Smooth muscle cell (in vitro differentiated cells): ENCODE results near the gene GADL1. TPM values are rescaled to one million over a fixed set of nuclear protein-coding genes. Genes with fewer than 3 reads are reported as not detected.

Experiments used
- DNase-seq: peaks from one replicate; lab custom pipeline; 2025; ENCODE audit not compliant: unreplicated experiment; lab: John Stamatoyannopoulos, UW
- H2AFZ ChIP-seq: fragments of 200-600 bp; sonication (generic); 2 replicates; pipeline ENCODE4 v1.6.0; 2016; ENCODE audit warnings: antibody characterized with exemption, low read depth, mild to moderate bottlenecking
- H3F3A ChIP-seq: fragments of 200-600 bp; sonication (generic); 2 replicates; pipeline ENCODE4 v1.6.0; 2017; ENCODE audit warnings: antibody characterized with exemption, low read depth
- H3K27ac ChIP-seq: fragments of 200-600 bp; sonication (generic); 2 replicates; pipeline ENCODE4 v1.5.1; 2016; ENCODE audit warnings: low read depth, mild to moderate bottlenecking
- H3K27me3 ChIP-seq: fragments of 200-600 bp; sonication (generic); 2 replicates; pipeline ENCODE4 v1.6.1; 2016; ENCODE audit warnings: low read depth, mild to moderate bottlenecking
- H3K36me3 ChIP-seq: fragments of 200-600 bp; sonication (generic); 2 replicates; pipeline ENCODE4 v1.5.1; 2016; ENCODE audit warnings: low read depth
- H3K4me1 ChIP-seq: fragments of 200-600 bp; sonication (generic); 2 replicates; pipeline ENCODE4 v1.5.1; 2016; ENCODE audit warnings: low read depth
- H3K4me2 ChIP-seq: fragments of 200-600 bp; sonication (generic); 2 replicates; pipeline ENCODE4 v1.6.0; 2016; ENCODE audit warnings: mild to moderate bottlenecking
- H3K4me3 ChIP-seq: fragments of 200-600 bp; sonication (generic); 2 replicates; pipeline ENCODE4 v1.5.1; 2016; ENCODE audit warnings: mild to moderate bottlenecking
- H3K79me2 ChIP-seq: fragments of 200-600 bp; sonication (generic); 2 replicates; pipeline ENCODE4 v1.6.0; 2016; ENCODE audit warnings: low read depth, mild to moderate bottlenecking
- H3K9ac ChIP-seq: fragments of 200-600 bp; sonication (generic); 2 replicates; pipeline ENCODE4 v1.6.0; 2016; ENCODE audit warnings: low read depth
- H3K9me3 ChIP-seq: fragments of 200-600 bp; sonication (generic); replicated peaks from 2 replicates; pipeline ENCODE4 v1.5.1; 2016; ENCODE audit warnings: low read depth
- H4K20me1 ChIP-seq: fragments of 200-600 bp; sonication (generic); 2 replicates; pipeline ENCODE4 v1.6.0; 2016; ENCODE audit warnings: low read depth
- CTCF ChIP-seq: fragments of 200-600 bp; sonication (generic); IDR thresholded peaks from 2 replicates; pipeline ENCODE4 v1.5.1; 2017; ENCODE audit warnings: borderline replicate concordance, mild to moderate bottlenecking, antibody characterized with exemption; ENCODE audit not compliant: insufficient read depth, poor library complexity, severe bottlenecking
- WGBS: methylation state at CpG from one replicate; pipeline ENCODE4 v1.1.7; 2016; ENCODE audit warnings: low lambda C conversion rate; 5-methylcytosine and 5-hydroxymethylcytosine counted together
- polyA plus RNA-seq: library from polyadenylated mRNA; unstranded; fragments of >200 nt; fragmentation: Nextera tagmentation; extraction: Ambion mirVana; gene quantifications from 2 replicates; pipeline ENCODE4 v1.2.1, GENCODE V29; 2016
- total RNA-seq: library from RNA; depleted of rRNA; stranded (reverse); fragments of >200 nt; gene quantifications from 2 replicates; pipeline ENCODE4 v1.2.3, GENCODE V29; 2014

Gene GADL1
- total and polyA plus RNA-seq, 2 experiments from 2014 or later = not detected

- H3K4me1 ChIP-seq = peaks cover 4% of the 10 kb centered on the region
- no peak overlapping the region for H2AFZ ChIP-seq
- H3F3A ChIP-seq = no peaks in the 10 kb centered on the region
- no peak overlapping the region for H3K9ac ChIP-seq
- H3K4me2 ChIP-seq = no peak overlapping the region
- no peak for DNase-seq
- H3K9me3 ChIP-seq = no peaks in the 10 kb centered on the region
- H3K27me3 ChIP-seq = no peaks in the 10 kb centered on the region
- no peak for TF ChIP-seq CTCF
- H3K36me3 ChIP-seq = no peaks in the 10 kb centered on the region
- H3K4me3 ChIP-seq = no peak overlapping the region
- no peaks in the 10 kb centered on the region for H3K79me2 ChIP-seq
- no peak overlapping the region for H3K27ac ChIP-seq
- H4K20me1 ChIP-seq = no peaks in the 10 kb centered on the region
- 83% methylated on average over 5 of the region's 5 CpGs for WGBS
Observed at GRCh38 chr3:30864132-30864531, 30.3 kb downstream of the GADL1 start.

- Histone ChIP-seq H2AFZ (no peak overlapping the region), H3K4me3 (no peak overlapping the region), H3K36me3 (no peaks in the 10 kb centered on the region), H3K27ac (no peak overlapping the region), H3K27me3 (no peaks in the 10 kb centered on the region), H3K4me1 (peaks cover 4% of the 10 kb centered on the region), H4K20me1 (no peaks in the 10 kb centered on the region), H3K9me3 (no peaks in the 10 kb centered on the region), H3K4me2 (no peak overlapping the region), H3K9ac (no peak overlapping the region), H3F3A (no peaks in the 10 kb centered on the region), H3K79me2 (no peaks in the 10 kb centered on the region)
- TF ChIP-seq CTCF = no peak
- DNase-seq = no peak
- WGBS = 82% methylated on average over 2 of the region's 2 CpGs
Observed at GRCh38 chr3:30862004-30862403, 32.5 kb downstream of the GADL1 start.

GRCh38 chr3:30858894-30859389 is 35.5 kb downstream of the GADL1 start:
- Histone ChIP-seq H3K4me2 (no peak overlapping the region), H3K4me1 (peaks cover 2% of the 10 kb centered on the region), H3F3A (no peaks in the 10 kb centered on the region), H3K9me3 (no peaks in the 10 kb centered on the region), H3K27me3 (no peaks in the 10 kb centered on the region), H4K20me1 (no peaks in the 10 kb centered on the region), H3K9ac (no peak overlapping the region), H3K27ac (no peak overlapping the region), H3K79me2 (no peaks in the 10 kb centered on the region), H3K4me3 (no peak overlapping the region), H2AFZ (no peak overlapping the region), H3K36me3 (no peaks in the 10 kb centered on the region)
- WGBS = 88% methylated on average over 5 of the region's 5 CpGs
- no peak for TF ChIP-seq CTCF
- no peak for DNase-seq
